OCI-LY1 (cell line): ENCODE data around the gene FLT3.

Source experiments
- H2AFZ ChIP-seq: fragments of 200-600 bp; sonication (generic), shearing (Covaris generic); 2 replicates; pipeline ENCODE4 v1.6.0; 2014; ENCODE audit warnings: antibody characterized with exemption, mild to moderate bottlenecking, low read length
- H3F3A ChIP-seq: fragments of 200-600 bp; sonication (generic), shearing (Covaris generic); 2 replicates; pipeline ENCODE4 v1.6.0; 2014; ENCODE audit warnings: mild to moderate bottlenecking, antibody characterized with exemption, low read length, moderate library complexity; ENCODE audit not compliant: insufficient read depth
- H3K27ac ChIP-seq: fragments of 200-600 bp; sonication (generic); 2 replicates; pipeline ENCODE4 v1.5.1; 2014; ENCODE audit warnings: low read length, mixed run types, mild to moderate bottlenecking, low read depth; ENCODE audit not compliant: poor library complexity, severe bottlenecking
- H3K27me3 ChIP-seq: fragments of 200-600 bp; sonication (generic); 2 replicates; pipeline ENCODE4 v1.6.0; 2014; ENCODE audit warnings: antibody characterized with exemption, mild to moderate bottlenecking, low read length, moderate library complexity; ENCODE audit not compliant: insufficient read depth
- H3K36me3 ChIP-seq: fragments of 200-600 bp; sonication (generic); 2 replicates; pipeline ENCODE4 v1.6.1; 2014; ENCODE audit warnings: mild to moderate bottlenecking, antibody characterized with exemption, low read length, moderate library complexity, mixed read lengths; ENCODE audit not compliant: insufficient read depth
- H3K4me1 ChIP-seq: fragments of 200-600 bp; sonication (generic); 2 replicates; pipeline ENCODE4 v1.5.1; 2014; ENCODE audit warnings: mild to moderate bottlenecking, low read length, moderate library complexity; ENCODE audit not compliant: insufficient read depth, severe bottlenecking
- H3K4me2 ChIP-seq: fragments of 200-600 bp; sonication (generic), shearing (Covaris generic); 2 replicates; pipeline ENCODE4 v1.6.1; 2014; ENCODE audit warnings: low read length
- H3K4me3 ChIP-seq: fragments of 200-600 bp; sonication (generic); 2 replicates; pipeline ENCODE4 v1.5.1; 2014; ENCODE audit warnings: low read length, low read depth, mild to moderate bottlenecking, mixed read lengths; ENCODE audit not compliant: poor library complexity, severe bottlenecking
- H3K79me2 ChIP-seq: fragments of 200-600 bp; shearing (Covaris generic); 2 replicates; pipeline ENCODE4 v1.6.1; 2016; ENCODE audit warnings: mixed run types, low read length, mixed read lengths; ENCODE audit not compliant: insufficient read depth
- H3K9ac ChIP-seq: fragments of 200-600 bp; sonication (generic), shearing (Covaris generic); 2 replicates; pipeline ENCODE4 v1.6.1; 2014; ENCODE audit warnings: mild to moderate bottlenecking, low read length, mixed read lengths
- H3K9me2 ChIP-seq: fragments of 200-600 bp; sonication (generic), shearing (Covaris generic); 2 replicates; pipeline ENCODE4 v1.6.1; 2014; ENCODE audit warnings: low read depth, mild to moderate bottlenecking, low read length, mixed read lengths
- H3K9me3 ChIP-seq: fragments of 200-600 bp; shearing (Covaris generic); 2 replicates; pipeline ENCODE4 v1.6.1; 2014; ENCODE audit warnings: low read length, mixed read lengths
- H4K20me1 ChIP-seq: fragments of 200-600 bp; sonication (generic), shearing (Covaris generic); 2 replicates; pipeline ENCODE4 v1.6.0; 2016; ENCODE audit warnings: mild to moderate bottlenecking, low read length; ENCODE audit not compliant: insufficient read depth
- EZH2 ChIP-seq: fragments of 200-600 bp; sonication (generic), shearing (Covaris generic); IDR thresholded peaks from 2 replicates; pipeline ENCODE4 v1.8.0; 2017; ENCODE audit warnings: borderline replicate concordance, mixed run types, mild to moderate bottlenecking, antibody characterized with exemption, low read length, moderate library complexity, mixed read lengths
- TF ChIP-seq, protein P1 (sequence below): fragments of 200-600 bp; sonication (generic), shearing (Covaris generic); IDR thresholded peaks from 2 replicates; pipeline ENCODE4 v1.5.1; 2017; ENCODE audit warnings: mild to moderate bottlenecking, antibody characterized with exemption, low read length, moderate library complexity, mixed read lengths

The FLT3 gene

DNA sequence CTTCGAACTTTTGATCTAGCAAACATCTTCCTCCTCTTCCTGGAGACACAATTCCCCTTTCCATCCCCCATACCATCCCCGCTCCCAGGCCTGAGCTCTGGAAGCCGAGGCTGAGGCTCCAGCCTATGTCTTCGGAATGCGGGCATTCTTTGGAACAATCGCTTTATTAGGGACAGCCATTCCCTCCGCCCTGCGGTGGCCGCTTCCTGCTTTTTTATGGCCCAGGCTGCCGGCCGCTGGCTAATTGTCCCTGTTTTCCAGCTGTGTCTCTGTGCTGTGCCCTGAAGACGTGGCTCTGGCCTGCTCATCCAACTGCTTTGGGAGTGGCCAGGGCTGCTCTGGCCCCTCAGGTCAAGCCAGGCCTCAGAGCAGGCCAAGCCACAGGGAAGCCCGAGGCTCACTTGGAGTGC lies 129.1 kb downstream of the FLT3 start:
- Histone ChIP-seq H3K27ac (no peak overlapping the region), H3F3A (no peaks in the 10 kb centered on the region), H3K4me1 (no peaks in the 10 kb centered on the region), H4K20me1 (no peaks in the 10 kb centered on the region), H2AFZ (no peak overlapping the region), H3K9me3 (no peaks in the 10 kb centered on the region), H3K4me3 (no peak overlapping the region), H3K9ac (no peak overlapping the region), H3K4me2 (no peak overlapping the region), H3K27me3 (no peaks in the 10 kb centered on the region), H3K36me3 (no peaks in the 10 kb centered on the region), H3K9me2 (no peaks in the 10 kb centered on the region), H3K79me2 (no peaks in the 10 kb centered on the region)
- no peak for TF ChIP-seq EZH2
- TF ChIP-seq, protein P1, sequence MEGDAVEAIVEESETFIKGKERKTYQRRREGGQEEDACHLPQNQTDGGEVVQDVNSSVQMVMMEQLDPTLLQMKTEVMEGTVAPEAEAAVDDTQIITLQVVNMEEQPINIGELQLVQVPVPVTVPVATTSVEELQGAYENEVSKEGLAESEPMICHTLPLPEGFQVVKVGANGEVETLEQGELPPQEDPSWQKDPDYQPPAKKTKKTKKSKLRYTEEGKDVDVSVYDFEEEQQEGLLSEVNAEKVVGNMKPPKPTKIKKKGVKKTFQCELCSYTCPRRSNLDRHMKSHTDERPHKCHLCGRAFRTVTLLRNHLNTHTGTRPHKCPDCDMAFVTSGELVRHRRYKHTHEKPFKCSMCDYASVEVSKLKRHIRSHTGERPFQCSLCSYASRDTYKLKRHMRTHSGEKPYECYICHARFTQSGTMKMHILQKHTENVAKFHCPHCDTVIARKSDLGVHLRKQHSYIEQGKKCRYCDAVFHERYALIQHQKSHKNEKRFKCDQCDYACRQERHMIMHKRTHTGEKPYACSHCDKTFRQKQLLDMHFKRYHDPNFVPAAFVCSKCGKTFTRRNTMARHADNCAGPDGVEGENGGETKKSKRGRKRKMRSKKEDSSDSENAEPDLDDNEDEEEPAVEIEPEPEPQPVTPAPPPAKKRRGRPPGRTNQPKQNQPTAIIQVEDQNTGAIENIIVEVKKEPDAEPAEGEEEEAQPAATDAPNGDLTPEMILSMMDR, result no peak

DNA sequence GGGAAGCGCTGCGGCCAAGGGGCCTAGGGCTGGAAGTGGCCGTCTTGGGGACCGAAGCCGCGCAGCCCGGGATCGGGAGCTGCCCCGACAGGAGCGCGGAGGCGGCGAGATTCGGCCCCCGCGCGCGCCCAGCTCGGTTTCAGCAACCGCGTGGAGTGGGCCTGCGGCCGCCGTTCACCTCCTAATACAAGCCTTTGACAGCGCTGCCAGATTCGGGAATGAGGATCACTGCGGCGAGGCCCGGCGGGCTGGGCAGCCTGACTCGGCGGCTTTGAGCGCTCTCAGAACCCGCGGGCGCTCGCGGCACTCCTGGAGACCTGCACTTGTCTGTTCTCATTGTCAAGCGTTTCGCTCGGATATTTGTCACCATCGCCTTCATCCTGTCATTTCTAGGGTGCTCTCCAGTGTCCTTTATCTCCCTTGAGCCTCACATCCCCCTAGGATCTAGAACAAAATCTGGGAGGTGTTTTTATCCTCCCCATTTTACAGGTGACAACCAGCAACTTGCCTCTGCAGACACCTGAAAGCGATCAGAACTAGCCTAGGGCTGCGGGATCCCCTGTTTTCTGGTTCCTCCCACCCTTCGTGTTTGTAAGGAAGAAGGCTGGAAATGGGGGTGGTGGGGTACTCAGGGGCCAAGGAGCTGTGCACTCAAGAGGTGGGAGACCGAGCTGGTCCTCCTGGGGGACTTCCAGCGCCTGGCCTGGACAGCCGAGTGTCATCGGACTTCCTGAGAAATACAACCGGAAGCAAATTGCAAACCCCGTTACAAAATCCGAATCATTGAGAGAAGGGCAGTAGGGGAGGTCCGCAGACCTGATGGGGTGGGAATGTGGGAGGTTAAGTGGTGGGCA lies 129.8 kb downstream of the FLT3 start:
- no peaks in the 10 kb centered on the region for H3K79me2 ChIP-seq
- H3K27me3 ChIP-seq, result no peaks in the 10 kb centered on the region
- H3K4me3 ChIP-seq, result no peak overlapping the region
- H3K27ac ChIP-seq, result no peak overlapping the region
- no peak overlapping the region for H3K9ac ChIP-seq
- no peaks in the 10 kb centered on the region for H3K9me3 ChIP-seq
- no peaks in the 10 kb centered on the region for H3K4me1 ChIP-seq
- H3K9me2 ChIP-seq, result no peaks in the 10 kb centered on the region
- H2AFZ ChIP-seq, result no peak overlapping the region
- no peak for TF ChIP-seq EZH2
- TF ChIP-seq, protein P1, result no peak
- no peaks in the 10 kb centered on the region for H3F3A ChIP-seq
- H3K36me3 ChIP-seq, result no peaks in the 10 kb centered on the region
- H4K20me1 ChIP-seq, result no peaks in the 10 kb centered on the region
- H3K4me2 ChIP-seq, result no peak overlapping the region

- H3K9ac ChIP-seq, result no peak overlapping the region
- no peak overlapping the region for H3K4me2 ChIP-seq
- H3K4me1 ChIP-seq, result no peaks in the 10 kb centered on the region
- H3K27ac ChIP-seq, result no peak overlapping the region
- no peaks in the 10 kb centered on the region for H4K20me1 ChIP-seq
- no peaks in the 10 kb centered on the region for H3K9me2 ChIP-seq
- H3K79me2 ChIP-seq, result no peaks in the 10 kb centered on the region
- no peaks in the 10 kb centered on the region for H3K27me3 ChIP-seq
- H3F3A ChIP-seq, result no peaks in the 10 kb centered on the region
- H3K36me3 ChIP-seq, result no peaks in the 10 kb centered on the region
- no peak overlapping the region for H2AFZ ChIP-seq
- TF ChIP-seq, protein P1, result no peak
- no peak for TF ChIP-seq EZH2
- no peak overlapping the region for H3K4me3 ChIP-seq
- no peaks in the 10 kb centered on the region for H3K9me3 ChIP-seq
Observed at GRCh38 chr13:27969866-27970229, 130.5 kb downstream of the FLT3 start.
